ENCODE data around the gene GNPTG. TPM values are rescaled to one million over a fixed set of nuclear protein-coding genes. Genes with fewer than 3 reads are reported as not detected.

GNPTG gene
- total RNA-seq, 2 donors from 2014 or later = 99.6 to 132 TPM

- intact Hi-C loops (cut with DNase I) = no loop called here
- H3K36me3 ChIP-seq = no peaks in the 10 kb centered on the region
- DNase-seq (ENCODE audit: low spot score) = no peak
- no peaks in the 10 kb centered on the region for H3K9me3 ChIP-seq
- peak overlapping the region in 1 of 2 donors; percentile 25 for H3K4me3 ChIP-seq
- WGBS = 48% methylated on average over 22 of the region's 22 CpGs
- peak in 2 of 4 experiments; percentile 2 to 7 for TF ChIP-seq CTCF (IDR thresholded peaks at IDR 0.05)
- no peak for TF ChIP-seq POLR2A (IDR thresholded peaks at IDR 0.05)
- no peak for TF ChIP-seq POLR2AphosphoS5 (IDR thresholded peaks at IDR 0.05)
- peaks cover 19% of the 10 kb centered on the region for H3K4me1 ChIP-seq (replicated peaks)
- H3K27me3 ChIP-seq (replicated peaks; ENCODE audit: insufficient read depth) = no peaks in the 10 kb centered on the region
- peak overlapping the region; percentile 19 to 73 for H3K27ac ChIP-seq
These were observed 20.6 kb upstream of the GNPTG start for GRCh38 chr16:1330931-1331711.

- Histone ChIP-seq H3K36me3 (no peaks in the 10 kb centered on the region), H3K9me3 (no peaks in the 10 kb centered on the region), H3K4me1 (replicated peaks) (peaks cover 19% of the 10 kb centered on the region), H3K27ac (peak overlapping the region; percentile 19 to 73), H3K4me3 (peak overlapping the region in 1 of 2 donors; percentile 49), H3K27me3 (replicated peaks; ENCODE audit: insufficient read depth) (no peaks in the 10 kb centered on the region)
- 7% methylated on average over 31 of the region's 34 CpGs for WGBS
- intact Hi-C loops (cut with DNase I) = no loop called here
- TF ChIP-seq CTCF (IDR thresholded peaks at IDR 0.05) (no peak), POLR2A (IDR thresholded peaks at IDR 0.05) (peak; percentile 22), POLR2AphosphoS5 (IDR thresholded peaks at IDR 0.05) (peak; percentile 28)
- peak; percentile 58 for DNase-seq (ENCODE audit: low spot score)
These were observed 19.8 kb upstream of the GNPTG start for GRCh38 chr16:1331712-1332617.

- H3K9me3 ChIP-seq = no peaks in the 10 kb centered on the region
- H3K36me3 ChIP-seq = no peaks in the 10 kb centered on the region
- H3K4me1 ChIP-seq (replicated peaks) = peaks cover 19% of the 10 kb centered on the region
- H3K27me3 ChIP-seq (replicated peaks; ENCODE audit: insufficient read depth) = no peaks in the 10 kb centered on the region
- 18% methylated on average over 26 of the region's 26 CpGs for WGBS
- DNase-seq (ENCODE audit: low spot score) = no peak
- peak overlapping the region in 1 of 2 donors; percentile 73 for H3K27ac ChIP-seq
- TF ChIP-seq POLR2AphosphoS5 (IDR thresholded peaks at IDR 0.05) (no peak), CTCF (IDR thresholded peaks at IDR 0.05) (no peak), POLR2A (IDR thresholded peaks at IDR 0.05) (no peak)
- peak overlapping the region; percentile 35 to 49 for H3K4me3 ChIP-seq
- intact Hi-C loops (cut with DNase I) = no loop called here
These were observed 19.0 kb upstream of the GNPTG start for GRCh38 chr16:1332618-1333148.

GRCh38 chr16:1333149-1333812 lies 18.4 kb upstream of the GNPTG start, which contains the start of gene BAIAP3:
Gene BAIAP3 (plus strand): TSS chr16:1333645. CDS start chr16:1338550, 4,905 bp downstream.
- no peak for TF ChIP-seq POLR2AphosphoS5 (IDR thresholded peaks at IDR 0.05)
- TF ChIP-seq POLR2A (IDR thresholded peaks at IDR 0.05) = peak; percentile 66
- TF ChIP-seq CTCF (IDR thresholded peaks at IDR 0.05) = no peak
- Histone ChIP-seq H3K27ac (peak within 1 kb of the TSS in 1 of 2 donors; percentile 73), H3K4me3 (peak within 1 kb of the TSS; percentile 35 to 49), H3K27me3 (replicated peaks; ENCODE audit: insufficient read depth) (no peaks in the 10 kb centered on the region), H3K4me1 (replicated peaks) (peaks cover 19% of the 10 kb centered on the region), H3K9me3 (no peaks in the 10 kb centered on the region), H3K36me3 (no peaks in the 10 kb centered on the region)
- intact Hi-C loops (cut with DNase I) = no loop called here
- 3% methylated on average over 19 of the region's 83 CpGs for WGBS
- DNase-seq (ENCODE audit: low spot score) = peak; percentile 64
